Kidney epithelial cell (primary cell): ENCODE results near the gene SRXN1. TPM values are rescaled to one million over a fixed set of nuclear protein-coding genes. Genes with fewer than 3 reads are reported as not detected.

Experiments
- DNase-seq: peaks from one replicate; pipeline ENCODE4 v3.0.0-alpha.2; 2010; ENCODE audit warnings: low read depth
- H3K27me3 ChIP-seq: 2 replicates; pipeline ENCODE4 v1.6.0; 2011; ENCODE audit warnings: low read length; ENCODE audit not compliant: control insufficient read depth, insufficient read depth
- H3K36me3 ChIP-seq: 2 replicates; pipeline ENCODE4 v1.5.1; 2011; ENCODE audit warnings: low read length; ENCODE audit not compliant: control insufficient read depth, insufficient read depth
- H3K4me3 ChIP-seq: 2 replicates; pipeline ENCODE4 v1.5.1; 2011; ENCODE audit warnings: low read depth, mild to moderate bottlenecking, control low read depth, low read length
- total RNA-seq: library from RNA; depleted of rRNA; stranded (reverse); fragments of >200 nt; gene quantifications from 2 replicates; pipeline ENCODE4 v1.2.3, GENCODE V29; 2015
- TF ChIP-seq, protein P1 (sequence below): IDR thresholded peaks from 2 replicates; pipeline ENCODE4 v1.5.1; 2011; ENCODE audit warnings: mild to moderate bottlenecking, moderate library complexity, low read length, control low read depth, inconsistent platforms; ENCODE audit not compliant: insufficient read depth, poor library complexity, severe bottlenecking

The SRXN1 gene
- total RNA-seq, 1 donor from 2014 or later = 31.4 TPM

DNA sequence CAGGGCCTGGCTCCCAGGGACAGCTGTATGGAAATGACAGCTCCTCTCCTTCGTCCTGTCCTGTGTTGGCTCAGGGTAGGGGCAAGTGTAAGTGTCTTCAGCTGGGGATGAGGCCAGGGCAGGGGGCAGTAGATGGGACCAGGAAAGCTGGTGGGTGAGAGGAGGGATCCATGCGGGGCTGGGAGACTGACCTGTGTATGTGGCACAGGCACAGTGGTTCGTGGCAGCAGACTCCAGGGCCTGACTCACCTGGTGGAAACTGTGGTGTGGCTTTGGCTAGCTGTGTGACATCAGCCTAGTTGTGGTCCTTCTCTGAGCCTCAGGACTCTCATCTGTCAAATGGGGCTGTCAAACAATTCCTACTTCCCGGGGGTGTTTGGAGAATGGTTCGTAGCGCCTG lies 36.3 kb upstream of the SRXN1 start:
- TF ChIP-seq, protein P1, sequence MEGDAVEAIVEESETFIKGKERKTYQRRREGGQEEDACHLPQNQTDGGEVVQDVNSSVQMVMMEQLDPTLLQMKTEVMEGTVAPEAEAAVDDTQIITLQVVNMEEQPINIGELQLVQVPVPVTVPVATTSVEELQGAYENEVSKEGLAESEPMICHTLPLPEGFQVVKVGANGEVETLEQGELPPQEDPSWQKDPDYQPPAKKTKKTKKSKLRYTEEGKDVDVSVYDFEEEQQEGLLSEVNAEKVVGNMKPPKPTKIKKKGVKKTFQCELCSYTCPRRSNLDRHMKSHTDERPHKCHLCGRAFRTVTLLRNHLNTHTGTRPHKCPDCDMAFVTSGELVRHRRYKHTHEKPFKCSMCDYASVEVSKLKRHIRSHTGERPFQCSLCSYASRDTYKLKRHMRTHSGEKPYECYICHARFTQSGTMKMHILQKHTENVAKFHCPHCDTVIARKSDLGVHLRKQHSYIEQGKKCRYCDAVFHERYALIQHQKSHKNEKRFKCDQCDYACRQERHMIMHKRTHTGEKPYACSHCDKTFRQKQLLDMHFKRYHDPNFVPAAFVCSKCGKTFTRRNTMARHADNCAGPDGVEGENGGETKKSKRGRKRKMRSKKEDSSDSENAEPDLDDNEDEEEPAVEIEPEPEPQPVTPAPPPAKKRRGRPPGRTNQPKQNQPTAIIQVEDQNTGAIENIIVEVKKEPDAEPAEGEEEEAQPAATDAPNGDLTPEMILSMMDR = no peak
- Histone ChIP-seq H3K27me3 (peaks cover 21% of the 10 kb centered on the region), H3K4me3 (no peak overlapping the region), H3K36me3 (no peaks in the 10 kb centered on the region)
- DNase-seq = no peak

- DNase-seq = no peak
- no peaks in the 10 kb centered on the region for H3K36me3 ChIP-seq
- H3K27me3 ChIP-seq = peaks cover 21% of the 10 kb centered on the region
- TF ChIP-seq, protein P1 = no peak
- no peak overlapping the region for H3K4me3 ChIP-seq
These were observed 35.8 kb upstream of the SRXN1 start for GRCh38 chr20:688809-689212.

DNA sequence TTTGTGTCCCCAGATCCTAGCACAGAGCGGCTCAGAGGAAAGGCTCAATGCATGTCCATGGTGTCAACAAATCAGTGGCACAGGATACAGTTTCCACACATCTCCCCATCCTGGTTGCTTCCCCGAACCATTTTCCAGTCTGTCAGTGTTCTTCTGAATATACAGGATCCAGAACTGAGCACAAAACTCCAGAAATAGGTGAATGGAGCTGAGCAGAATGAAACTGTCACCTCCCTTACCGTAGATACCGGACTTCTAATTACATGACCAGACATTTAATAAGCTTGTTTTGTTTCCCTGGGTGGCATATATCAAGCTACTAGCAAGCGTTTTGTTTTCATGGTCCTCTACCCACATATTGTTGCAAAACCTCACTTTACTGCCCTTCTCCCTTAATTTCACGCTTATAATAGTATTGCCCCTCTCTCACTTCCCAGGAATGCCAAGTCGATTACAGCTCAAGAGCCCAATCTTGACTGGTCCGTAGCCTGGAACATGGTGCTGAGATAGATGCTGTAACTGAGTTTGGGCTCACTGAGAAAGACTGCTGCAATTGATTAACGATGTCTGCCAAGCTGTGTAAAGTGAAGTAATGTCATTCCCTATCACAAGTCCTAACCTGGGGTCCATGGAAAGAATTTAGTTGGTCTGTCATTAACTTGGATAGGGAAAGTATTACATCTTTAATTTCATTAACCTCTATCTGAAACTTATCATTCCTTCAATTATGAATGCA lies 34.6 kb upstream of the SRXN1 start:
- H3K4me3 ChIP-seq = no peak overlapping the region
- no peak for DNase-seq
- TF ChIP-seq, protein P1 = no peak

DNA sequence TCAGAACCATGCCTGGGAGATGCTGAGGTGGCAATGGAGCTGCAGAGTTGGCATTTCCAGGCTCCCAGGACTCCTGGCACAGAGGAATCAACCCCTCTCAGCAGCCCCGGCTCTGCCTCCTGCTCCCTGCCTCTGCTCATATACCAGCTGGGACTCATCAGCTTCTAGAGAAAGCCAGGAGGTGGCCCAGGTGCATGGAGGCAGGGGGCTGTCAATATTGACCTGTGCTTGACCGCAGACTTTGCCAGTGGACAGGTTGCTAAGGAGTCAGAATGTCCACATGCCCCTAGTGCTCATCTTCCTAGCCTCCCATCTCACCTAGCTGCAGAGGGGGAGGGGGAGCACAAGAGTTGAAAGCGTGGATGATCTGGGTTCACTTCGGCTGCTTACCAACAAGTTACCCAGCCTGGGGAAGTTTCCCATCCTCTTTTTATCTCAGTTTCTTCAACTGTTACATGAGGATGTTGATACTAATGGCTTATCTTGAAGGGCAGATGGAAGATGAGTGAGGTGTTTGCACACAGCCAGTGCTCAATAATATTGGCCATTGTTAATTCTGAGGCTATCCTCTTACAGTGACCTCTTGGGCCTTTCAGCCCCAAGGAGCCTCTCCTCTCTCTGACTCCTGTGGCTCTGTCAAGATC lies 31.8 kb upstream of the SRXN1 start:
- Histone ChIP-seq H3K27me3 (peaks cover 25% of the 10 kb centered on the region), H3K4me3 (no peak overlapping the region), H3K36me3 (no peaks in the 10 kb centered on the region)
- TF ChIP-seq, protein P1 = no peak
- DNase-seq = no peak

More for the DNA sequence above, 34.6 kb upstream of the SRXN1 start:
- Histone ChIP-seq H3K27me3 (peaks cover 21% of the 10 kb centered on the region), H3K36me3 (no peaks in the 10 kb centered on the region)

GRCh38 chr20:682123-682522 lies 29.1 kb upstream of the SRXN1 start:
- DNase-seq = no peak
- Histone ChIP-seq H3K4me3 (no peak overlapping the region), H3K36me3 (no peaks in the 10 kb centered on the region), H3K27me3 (peaks cover 13% of the 10 kb centered on the region)
- TF ChIP-seq, protein P1 = no peak
